DMS 273 (cell line): ENCODE data around the gene SPECC1.
A peak's percentile ranks its signal among the peaks of the same experiment; 100 is the strongest.
"Not testable (repeated sequence)": the region's sequence is repeated elsewhere in the genome, so short reads cannot be mapped to it uniquely, and the experiment has no call there.

Experiments
- DNase-seq: peaks from one replicate; lab custom pipeline; 2025; ENCODE audit not compliant: unreplicated experiment; lab: John Stamatoyannopoulos, UW

The SPECC1 gene

GRCh38 chr17:20300436-20300934 is 291.3 kb downstream of the SPECC1 start:
- DNase-seq, result no peak

GRCh38 chr17:20302246-20302917 is 293.2 kb downstream of the SPECC1 start:
- DNase-seq, result no peak

GRCh38 chr17:20304961-20305360 is 295.8 kb downstream of the SPECC1 start:
- no peak for DNase-seq

GRCh38 chr17:20306924-20307323 is 297.8 kb downstream of the SPECC1 start:
- no peak for DNase-seq

GRCh38 chr17:20307326-20307910 is 298.3 kb downstream of the SPECC1 start:
- DNase-seq, result no peak

- no peak for DNase-seq
Measured at GRCh38 chr17:20310481-20310880, 301.3 kb downstream of the SPECC1 start.

GRCh38 chr17:20313306-20313705 is 304.1 kb downstream of the SPECC1 start:
- no peak for DNase-seq

GRCh38 chr17:20313891-20314290 is 304.7 kb downstream of the SPECC1 start:
- no peak for DNase-seq

- DNase-seq, result no peak
Measured at GRCh38 chr17:20314834-20315233, 305.7 kb downstream of the SPECC1 start.

GRCh38 chr17:20315311-20315710 is 306.2 kb downstream of the SPECC1 start:
- no peak for DNase-seq

- DNase-seq, result peak; percentile 34
Measured at GRCh38 chr17:20315821-20316220, 306.7 kb downstream of the SPECC1 start.

GRCh38 chr17:20320535-20321229 is 311.5 kb downstream of the SPECC1 start:
- DNase-seq, result not testable (repeated sequence)

GRCh38 chr17:20321357-20321756 is 312.2 kb downstream of the SPECC1 start:
- not testable (repeated sequence) for DNase-seq

- DNase-seq, result not testable (repeated sequence)
Measured at GRCh38 chr17:20327739-20328138, 318.6 kb downstream of the SPECC1 start.

GRCh38 chr17:20351405-20351804 is 342.2 kb downstream of the SPECC1 start:
- not testable (repeated sequence) for DNase-seq

GRCh38 chr17:20352567-20352966 is 343.4 kb downstream of the SPECC1 start:
- not testable (repeated sequence) for DNase-seq

- DNase-seq, result not testable (repeated sequence)
Measured at GRCh38 chr17:20363846-20364245, 354.7 kb downstream of the SPECC1 start.
